Gastrocnemius medialis (tissue), 4 donors: ENCODE results near the gene PLA2G6. TPM values are rescaled to one million over a fixed set of nuclear protein-coding genes. Genes with fewer than 3 reads are reported as not detected.
A peak's percentile ranks its signal among the peaks of the same experiment; 100 is the strongest.

Experiments
- ATAC-seq, 2 donors: fragments of 150-250 bp; one replicate each; pipeline ENCODE4 v1.9.1; 2016
- DNase-seq, 2 donors: peaks; one replicate each; pipeline ENCODE4 v3.0.0-alpha.2; 2019
- H3K27ac ChIP-seq, 4 donors: fragments of 200-600 bp; sonication (generic); 1 replicate in 1 of 4; 2 replicates in 3 of 4; pipeline ENCODE4 v1.5.1; 2016 to 2018; ENCODE audit warnings: mild to moderate bottlenecking in 2 of 4, moderate library complexity in 1 of 4
- H3K27me3 ChIP-seq, 3 donors: fragments of 200-600 bp; sonication (generic) in 2 of 3; 1 replicate in 1 of 3; 2 replicates in 2 of 3; pipeline versions ENCODE4 v1.5.1 to v1.6.0; 2016 to 2019; ENCODE audit warnings: mild to moderate bottlenecking in 1 of 3, moderate library complexity in 1 of 3
- H3K36me3 ChIP-seq, 2 donors: fragments of 200-600 bp; sonication (generic) in 1 of 2; one replicate each; pipeline ENCODE4 v1.5.1; 2017 to 2018
- H3K4me1 ChIP-seq, 2 donors: fragments of 200-600 bp; sonication (generic) in 1 of 2; one replicate each; pipeline ENCODE4 v1.5.1; 2016 to 2017; ENCODE audit warnings: mild to moderate bottlenecking in 2 of 2
- H3K4me3 ChIP-seq, 4 donors: fragments of 200-600 bp; sonication (generic) in 3 of 4; 1 replicate in 1 of 4; 2 replicates in 3 of 4; pipeline ENCODE4 v1.5.1; 2016 to 2019; ENCODE audit warnings: mild to moderate bottlenecking in 2 of 4
- H3K9me3 ChIP-seq, 3 donors: fragments of 200-600 bp; sonication (generic) in 2 of 3; 1 replicate in 1 of 3; 2 replicates in 2 of 3; pipeline ENCODE4 v1.5.1; 2016 to 2019
- POLR2A ChIP-seq, 2 donors: fragments of 450-650 bp; IDR thresholded peaks; one replicate each; pipeline ENCODE4 v1.6.1; 2017; ENCODE audit warnings: antibody characterized with exemption in 2 of 2, mild to moderate bottlenecking in 2 of 2, moderate library complexity in 2 of 2
- in situ Hi-C, 4 donors: fragments of 200-750 bp; cut with MboI; loops; one replicate each; pipeline versions ENCODE4 v1.15.0 to v1.8.0; 2017; ENCODE audit warnings: low sequenced_read_pairs in 4 of 4
- intact Hi-C: fragments of 100-400 bp; cut with DNase I; formaldehyde crosslinking; loops from one replicate; pipeline ENCODE4 v1.15.1; 2023; ENCODE audit warnings: low total_unique reads
- total RNA-seq, 4 donors: library from RNA; depleted of rRNA; stranded (reverse); fragments of >200 nt; gene quantifications; one replicate each; pipeline versions ENCODE4 v1.1.0 to v1.2.3, GENCODE V29; 2016
- TF ChIP-seq, protein P1 (sequence below), 5 experiments: fragments of 450-650 bp in 3 of 5; fragments of 200-600 bp in 2 of 5; sonication (generic) in 2 of 5; IDR thresholded peaks in 4 of 5; conservative IDR thresholded peaks in 1 of 5; 1 replicate in 4 of 5; 2 replicates in 1 of 5; pipeline ENCODE4 v1.5.1; 2016 to 2019; ENCODE audit warnings: antibody characterized with exemption in 5 of 5, mild to moderate bottlenecking in 3 of 5, moderate library complexity in 3 of 5

PLA2G6 gene
- total RNA-seq, 4 donors from 2014 or later = 9.1 to 19.5 (median 12.1) TPM

DNA sequence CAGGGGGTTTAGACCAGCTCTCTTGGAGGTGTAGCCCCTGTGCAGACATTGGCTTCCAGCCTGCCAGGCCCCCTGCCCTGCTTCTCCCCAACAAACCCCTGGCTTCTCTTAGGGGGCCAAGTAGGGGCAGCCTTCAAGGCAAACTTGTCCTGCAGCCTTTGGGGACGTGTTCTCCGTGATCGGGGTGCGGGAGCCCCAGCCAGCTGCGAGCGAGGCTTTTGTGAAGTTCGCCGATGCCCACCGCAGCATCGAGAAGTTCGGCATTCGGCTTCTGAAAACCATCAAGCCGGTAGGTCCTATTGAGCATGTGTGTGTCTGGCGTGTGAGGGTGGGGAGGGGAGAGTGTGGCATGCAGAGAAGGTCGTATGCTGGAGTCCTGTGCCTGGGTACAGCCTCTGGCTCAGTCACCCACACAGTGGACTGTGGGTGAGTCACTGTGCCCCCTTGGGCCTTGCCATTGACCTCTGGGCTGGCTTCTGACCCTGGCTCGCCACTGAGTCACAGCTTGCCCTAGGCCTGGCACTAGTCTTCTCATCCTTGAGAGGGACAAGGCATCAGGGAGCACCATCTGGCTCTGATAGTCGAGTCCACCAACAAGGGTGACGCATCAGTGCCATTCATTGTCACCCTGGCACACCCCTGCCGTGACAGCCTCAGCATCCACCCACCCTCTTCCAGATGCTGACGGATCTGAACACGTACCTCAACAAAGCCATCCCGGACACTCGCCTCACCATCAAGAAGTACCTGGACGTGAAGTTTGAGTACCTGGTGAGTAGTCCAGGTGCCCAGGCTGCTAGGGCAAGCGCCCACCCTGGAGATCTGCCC lies 109.1 kb downstream of the PLA2G6 start:
- intact Hi-C loops = no loop called here
- DNase-seq = no peak
- in situ Hi-C loops = loop anchor here in 1 of 4 donors (25.0 kb wide), 1 partner anchor 490 kb away; the partner anchor contains the start of gene DMC1

DNA sequence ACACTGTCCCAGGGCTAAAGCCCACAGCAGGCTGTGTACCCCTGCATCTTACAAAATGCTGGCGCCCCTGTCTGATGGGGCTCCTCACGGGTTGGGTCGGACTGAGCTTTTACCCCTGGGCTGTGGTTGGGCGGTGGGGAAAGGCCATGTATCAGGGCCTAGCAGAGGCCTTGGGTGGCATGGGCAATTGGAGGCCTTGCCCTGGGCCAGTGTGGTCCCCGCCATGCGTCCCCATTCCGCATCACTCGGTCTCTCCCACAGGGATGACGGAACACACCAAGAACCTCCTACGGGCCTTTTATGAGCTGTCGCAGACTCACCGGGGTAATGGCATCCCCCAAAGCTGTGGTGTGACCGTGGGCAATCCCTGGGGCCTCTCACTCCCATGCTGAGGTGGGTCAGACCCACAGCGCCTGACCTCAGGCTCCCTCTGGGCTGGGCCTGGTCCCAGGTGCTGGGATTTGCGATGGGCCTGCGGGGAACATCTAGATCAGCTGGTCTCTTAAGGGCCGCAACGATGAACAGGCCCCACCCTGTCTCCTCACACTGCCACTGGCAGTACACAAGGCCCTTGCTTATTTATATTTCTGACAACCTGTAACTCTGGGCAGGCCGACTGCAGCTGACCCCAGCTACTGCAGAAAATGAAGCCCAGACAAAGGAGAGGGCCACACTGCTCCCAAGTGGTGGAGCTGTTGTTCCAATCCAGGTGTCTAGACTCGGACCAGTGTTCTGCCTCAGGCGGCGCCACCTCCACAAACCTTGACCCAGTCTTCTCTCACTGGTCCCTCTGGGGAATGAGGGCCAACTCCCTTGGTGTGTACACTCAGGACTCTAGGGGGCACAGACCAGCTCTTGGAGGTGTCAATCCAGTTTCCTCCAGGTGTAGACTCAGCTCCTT lies 110.0 kb downstream of the PLA2G6 start:
- ATAC-seq = no peak
- Histone ChIP-seq H3K4me3 (no peak overlapping the region), H3K4me1 (peaks cover 43 to 49% of the 10 kb centered on the region in 2 donors), H3K27ac (peak overlapping the region; percentile 97 to 100 (median 98)), H3K9me3 (no peaks in the 10 kb centered on the region), H3K27me3 (no peaks in the 10 kb centered on the region), H3K36me3 (peaks cover 0 to 31% of the 10 kb centered on the region in 2 donors)
- peak in 1 of 2 donors; percentile 29 for DNase-seq
- intact Hi-C loops (no loop called here), in situ Hi-C loops (loop anchor here in 1 of 4 donors (25.0 kb wide), 1 partner anchor 491 kb away; the partner anchor contains the start of gene DMC1)
- TF ChIP-seq, protein P1, sequence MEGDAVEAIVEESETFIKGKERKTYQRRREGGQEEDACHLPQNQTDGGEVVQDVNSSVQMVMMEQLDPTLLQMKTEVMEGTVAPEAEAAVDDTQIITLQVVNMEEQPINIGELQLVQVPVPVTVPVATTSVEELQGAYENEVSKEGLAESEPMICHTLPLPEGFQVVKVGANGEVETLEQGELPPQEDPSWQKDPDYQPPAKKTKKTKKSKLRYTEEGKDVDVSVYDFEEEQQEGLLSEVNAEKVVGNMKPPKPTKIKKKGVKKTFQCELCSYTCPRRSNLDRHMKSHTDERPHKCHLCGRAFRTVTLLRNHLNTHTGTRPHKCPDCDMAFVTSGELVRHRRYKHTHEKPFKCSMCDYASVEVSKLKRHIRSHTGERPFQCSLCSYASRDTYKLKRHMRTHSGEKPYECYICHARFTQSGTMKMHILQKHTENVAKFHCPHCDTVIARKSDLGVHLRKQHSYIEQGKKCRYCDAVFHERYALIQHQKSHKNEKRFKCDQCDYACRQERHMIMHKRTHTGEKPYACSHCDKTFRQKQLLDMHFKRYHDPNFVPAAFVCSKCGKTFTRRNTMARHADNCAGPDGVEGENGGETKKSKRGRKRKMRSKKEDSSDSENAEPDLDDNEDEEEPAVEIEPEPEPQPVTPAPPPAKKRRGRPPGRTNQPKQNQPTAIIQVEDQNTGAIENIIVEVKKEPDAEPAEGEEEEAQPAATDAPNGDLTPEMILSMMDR (IDR thresholded peaks at IDR 0.05 in 4 of 5, conservative IDR thresholded peaks at IDR 0.05 in 1 of 5) = no peak
- no peak for TF ChIP-seq POLR2A (IDR thresholded peaks at IDR 0.05)

More for the DNA sequence above, 109.1 kb downstream of the PLA2G6 start:
- ATAC-seq = no peak
- H3K4me1 ChIP-seq = peaks cover 35 to 41% of the 10 kb centered on the region in 2 donors
- TF ChIP-seq, protein P1 (IDR thresholded peaks at IDR 0.05 in 4 of 5, conservative IDR thresholded peaks at IDR 0.05 in 1 of 5) = no peak
- TF ChIP-seq POLR2A (IDR thresholded peaks at IDR 0.05) = no peak
- H3K36me3 ChIP-seq = peaks cover 0 to 31% of the 10 kb centered on the region in 2 donors
- peak overlapping the region in 2 of 4 donors; percentile 99 to 100 for H3K27ac ChIP-seq
- H3K27me3 ChIP-seq = no peaks in the 10 kb centered on the region
- no peaks in the 10 kb centered on the region for H3K9me3 ChIP-seq
- no peak overlapping the region for H3K4me3 ChIP-seq

DNA sequence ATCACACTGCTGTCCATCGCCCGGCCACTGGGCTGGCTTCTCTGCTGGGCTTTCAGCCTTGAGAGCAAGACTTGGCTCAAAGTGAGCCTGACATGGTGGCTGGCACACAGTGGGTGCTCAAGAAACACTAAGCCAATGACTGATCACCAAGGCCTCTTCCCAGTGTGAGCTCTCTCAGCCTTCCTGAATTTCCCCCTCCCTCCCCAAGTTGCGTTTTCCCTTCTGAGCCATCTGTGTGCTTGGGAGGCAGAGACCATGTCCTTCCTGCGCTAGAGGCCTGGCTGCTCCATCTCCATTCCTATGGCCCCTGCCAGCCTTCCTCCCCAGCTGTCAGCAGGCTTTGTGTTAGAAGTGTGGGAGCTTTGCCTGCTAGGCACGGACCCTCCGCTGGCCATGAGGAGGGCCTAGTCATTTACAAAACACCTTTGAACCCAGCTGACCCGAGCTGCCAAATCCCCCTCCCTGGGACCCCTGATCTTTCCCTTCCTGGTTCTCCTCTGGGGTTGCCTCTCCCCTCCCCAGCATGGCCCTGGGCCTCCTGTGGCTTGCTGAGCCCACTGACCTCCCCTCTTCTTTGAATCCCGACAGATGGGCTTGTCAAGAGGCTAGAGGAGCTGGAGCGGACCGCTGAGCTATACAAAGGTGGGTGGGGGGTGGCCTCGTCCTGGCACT lies 111.2 kb downstream of the PLA2G6 start:
- Histone ChIP-seq H3K9me3 (no peaks in the 10 kb centered on the region), H3K4me1 (peaks cover 51 to 61% of the 10 kb centered on the region in 2 donors), H3K27me3 (no peaks in the 10 kb centered on the region), H3K36me3 (peaks cover 0 to 42% of the 10 kb centered on the region in 2 donors), H3K27ac (peak overlapping the region; percentile 97 to 100 (median 98)), H3K4me3 (no peak overlapping the region)
- intact Hi-C loops = no loop called here
- TF ChIP-seq, protein P1 (IDR thresholded peaks at IDR 0.05 in 4 of 5, conservative IDR thresholded peaks at IDR 0.05 in 1 of 5) = no peak
- peak in 1 of 2 donors; percentile 7 for TF ChIP-seq POLR2A (IDR thresholded peaks at IDR 0.05)
- DNase-seq = no peak
- no peak for ATAC-seq
- in situ Hi-C loops = loop anchor here in 1 of 4 donors (25.0 kb wide), 1 partner anchor 492 kb away; the partner anchor contains the start of gene DMC1
